MM.1S (cell line): ENCODE results near the gene PCK1.

ENCODE experiments used
- CTCF ChIP-seq: fragments of 300-600 bp; sonication (generic); IDR thresholded peaks from 2 replicates; pipeline ENCODE4 v1.5.1; 2016; ENCODE audit warnings: antibody characterized with exemption, low read length, mixed read lengths
- EZH2 ChIP-seq: fragments of 300-600 bp; sonication (generic); optimal IDR thresholded peaks from 2 replicates; pipeline ENCODE3; 2017; ENCODE audit warnings: low read depth, mild to moderate bottlenecking, antibody characterized with exemption, low read length, mixed read lengths

GRCh38 chr20:57615445-57615811 is 54.5 kb downstream of the PCK1 start:
- no peak for TF ChIP-seq CTCF
- TF ChIP-seq EZH2: no peak
